Lower leg skin (tissue), 3 donors: ENCODE results near the gene OMG.

ENCODE experiments used
- CTCF ChIP-seq, 3 donors: fragments of 450-650 bp; IDR thresholded peaks; one replicate each; pipeline ENCODE4 v1.5.1; 2016; ENCODE audit warnings: antibody characterized with exemption in 3 of 3, mild to moderate bottlenecking in 3 of 3, moderate library complexity in 2 of 3
- POLR2A ChIP-seq, 2 donors: fragments of 450-650 bp; IDR thresholded peaks; one replicate each; pipeline ENCODE4 v1.6.1; 2016 to 2017; ENCODE audit warnings: antibody characterized with exemption in 2 of 2, mild to moderate bottlenecking in 1 of 2, moderate library complexity in 1 of 2

GRCh38 chr17:31281061-31281460 lies 16.0 kb downstream of the OMG start:
- TF ChIP-seq POLR2A (IDR thresholded peaks at IDR 0.05) = no peak
- no peak for TF ChIP-seq CTCF (IDR thresholded peaks at IDR 0.05)
